Measurements from ENCODE around the gene SUGP2.

The SUGP2 gene

DNA sequence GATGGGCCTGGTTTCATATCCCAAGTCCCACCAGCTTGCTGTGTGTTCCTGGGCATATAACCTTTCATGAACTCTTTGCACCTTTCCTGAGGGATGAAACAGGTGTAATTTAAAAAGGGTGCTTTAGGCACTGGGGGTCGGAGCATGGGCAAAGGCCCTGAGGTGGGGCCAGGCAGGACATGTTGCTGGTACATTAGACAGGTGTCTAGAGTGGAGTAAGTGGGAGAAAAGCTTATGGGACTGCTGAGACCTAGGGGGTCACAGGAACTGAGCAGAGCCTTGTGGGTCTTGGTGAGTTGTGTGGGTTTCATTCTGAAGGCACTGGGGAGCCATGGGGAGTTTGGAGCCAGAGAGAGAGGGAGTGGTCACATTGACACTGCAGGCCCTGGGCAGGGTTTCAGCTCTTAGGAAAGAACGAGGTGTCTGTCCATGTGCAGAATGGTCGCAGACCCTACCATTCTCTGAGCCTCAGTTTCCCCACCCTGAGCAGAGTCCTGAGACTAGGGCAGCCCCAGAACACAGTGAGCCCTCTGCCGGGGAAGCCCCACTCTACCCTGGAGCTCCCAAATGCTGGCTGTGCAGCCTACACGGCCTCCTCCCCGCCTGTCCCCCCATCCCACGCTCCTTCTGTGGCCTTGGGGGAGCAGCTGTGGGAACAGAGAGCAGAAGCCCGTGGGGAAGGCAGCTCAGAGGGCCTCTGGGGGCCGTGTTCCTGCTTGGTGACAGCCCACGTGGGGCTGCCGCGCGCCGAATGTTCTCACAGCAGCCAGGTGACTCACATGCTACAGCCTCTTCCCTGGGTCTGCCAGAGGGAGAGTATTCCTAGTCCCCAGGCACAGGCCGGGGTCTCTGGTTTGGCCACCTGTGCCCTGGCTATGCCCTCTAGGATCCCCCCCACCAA, 85.0 kb downstream of the SUGP2 start:
- DNase-seq = no peak

DNA sequence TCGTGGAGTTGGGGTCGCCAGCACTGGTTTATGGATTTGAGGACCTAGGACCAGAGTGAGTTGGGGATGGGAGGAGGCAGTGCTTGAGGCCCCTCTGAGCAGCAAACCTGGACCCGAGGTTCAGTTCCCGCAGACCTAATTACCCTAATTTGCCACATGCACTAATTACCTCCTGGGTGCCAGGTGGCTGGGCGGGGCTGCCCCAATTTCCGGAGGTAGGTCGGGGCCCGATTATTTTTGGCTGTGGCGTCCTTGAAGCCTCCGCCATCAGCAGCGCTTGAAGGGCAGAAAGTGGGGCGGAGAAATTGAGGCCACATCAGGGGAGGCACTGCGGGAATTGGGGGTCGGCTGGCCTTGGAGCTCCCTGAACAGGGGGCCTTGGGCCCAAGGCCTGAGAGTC, 86.4 kb downstream of the SUGP2 start:
- DNase-seq = no peak

DNA sequence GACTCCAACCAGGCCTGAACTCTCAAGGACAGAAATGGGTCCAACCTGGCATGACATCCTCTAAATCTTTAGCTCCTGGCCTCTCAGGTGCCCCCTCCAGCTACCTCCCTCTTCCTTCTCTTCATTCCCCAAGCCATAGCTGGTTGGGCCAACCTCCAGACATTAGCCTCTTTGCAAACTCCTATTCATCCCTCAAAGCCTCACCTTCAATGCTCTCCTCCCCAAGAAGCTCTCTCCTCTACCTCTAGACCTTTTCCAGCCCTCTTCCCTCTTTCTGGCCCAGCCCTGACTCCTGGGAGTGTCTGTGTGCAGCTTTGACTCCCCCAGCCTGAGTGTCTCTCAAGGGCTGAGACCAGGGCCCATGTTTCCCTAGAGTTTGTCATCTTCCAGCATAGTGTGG, 87.0 kb downstream of the SUGP2 start:
- no peak for DNase-seq

DNA sequence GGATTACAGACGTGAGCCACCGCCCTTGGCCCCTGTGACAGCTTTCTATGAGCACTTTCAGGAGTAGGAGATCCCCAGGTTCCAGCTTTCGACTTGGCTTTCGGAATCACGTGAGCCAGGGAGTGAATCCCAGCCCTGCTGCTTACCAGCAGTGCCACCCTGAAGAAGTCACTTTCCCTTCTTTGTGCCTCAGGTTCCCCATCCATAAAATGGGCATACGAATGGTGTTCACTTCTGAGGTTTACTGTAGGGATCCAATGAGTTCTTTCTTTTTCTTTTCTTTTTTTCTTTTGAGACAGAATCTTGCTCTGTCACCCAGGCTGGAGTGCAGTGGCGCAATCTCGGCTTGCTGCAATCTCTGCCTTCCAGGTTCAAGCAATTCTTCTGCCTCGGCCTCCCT, 88.0 kb downstream of the SUGP2 start:
- no peak for DNase-seq

DNA sequence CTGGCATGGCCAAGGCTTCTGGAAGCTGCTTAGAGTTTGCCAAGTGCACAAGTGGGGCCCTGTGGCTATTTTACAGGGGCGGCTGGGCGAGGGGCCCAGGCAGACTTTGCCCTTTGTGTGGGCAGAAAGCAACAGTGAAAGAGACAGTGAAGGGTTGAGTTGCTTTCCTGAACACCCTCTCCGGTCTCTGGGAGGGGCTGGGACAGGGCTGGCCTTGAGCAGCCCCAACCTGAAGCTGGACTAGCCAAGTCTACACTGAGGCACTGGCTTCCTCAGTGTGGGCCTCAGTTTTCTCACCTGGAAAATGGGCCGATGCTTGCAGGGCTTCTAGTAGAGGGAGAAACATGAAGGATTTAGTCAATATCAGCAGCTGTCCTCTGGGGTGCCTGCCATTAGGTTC, 89.9 kb downstream of the SUGP2 start:
- no peak for DNase-seq

DNA sequence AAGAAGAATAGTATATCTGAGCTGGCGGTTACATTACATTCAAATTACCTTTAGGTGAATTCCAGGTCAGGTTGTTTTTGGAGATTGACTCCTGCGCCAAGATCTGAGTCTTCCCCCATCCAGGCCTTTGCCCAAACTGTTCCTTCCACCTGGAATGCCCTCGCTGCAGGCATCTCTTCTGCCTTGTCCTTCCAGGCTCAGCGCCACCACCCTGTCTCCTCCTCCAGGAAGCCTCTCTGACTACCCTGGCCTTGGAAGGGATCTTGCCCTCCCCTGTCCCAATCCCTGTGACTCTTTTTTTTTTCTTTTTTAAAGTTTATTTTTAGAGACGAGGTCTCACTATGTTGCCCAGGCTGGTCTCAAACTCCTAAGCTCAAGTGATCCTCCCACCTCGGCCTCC, 90.6 kb downstream of the SUGP2 start:
- DNase-seq = no peak

DNA sequence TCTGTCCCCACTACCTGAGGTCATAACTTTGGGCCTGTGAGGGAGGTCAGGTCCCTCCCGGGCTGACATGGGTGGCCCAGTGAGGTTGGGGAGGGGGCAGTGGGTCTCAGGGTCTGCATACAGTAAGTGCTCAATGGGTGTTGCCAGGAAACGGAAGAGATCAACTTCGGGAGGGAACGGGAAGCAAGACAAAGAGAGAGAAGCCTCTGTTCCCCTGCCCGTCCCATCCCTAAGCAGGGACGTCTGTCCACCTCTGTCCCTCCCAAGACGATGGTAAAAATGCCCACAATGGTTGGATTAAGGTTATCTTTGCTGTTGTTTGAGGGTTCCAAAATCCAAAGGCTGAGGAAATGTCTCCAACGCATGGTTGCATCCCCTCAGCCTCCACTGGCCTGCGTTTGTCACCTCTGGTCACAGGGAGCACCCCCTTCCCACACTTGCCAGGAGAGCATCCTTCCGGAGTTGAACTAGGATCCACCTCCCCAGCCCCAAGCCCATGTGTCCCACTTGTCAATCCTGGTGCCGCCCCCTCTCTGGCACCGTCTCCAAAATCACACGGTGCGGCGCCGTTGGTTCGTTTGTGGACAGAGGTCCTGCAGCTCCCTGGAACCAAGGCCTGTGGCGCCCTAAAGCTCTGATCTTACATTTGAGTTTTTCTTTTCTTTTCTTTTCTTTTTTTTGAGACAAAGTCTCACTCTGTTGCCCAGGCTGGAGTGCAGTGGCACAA, 91.5 kb downstream of the SUGP2 start:
- no peak for DNase-seq

Data from GOT3 (cell line).